GM18520 (cell line): Measurements from ENCODE around the gene TMTC3.
"Not testable (repeated sequence)": the region's sequence is repeated elsewhere in the genome, so short reads cannot be mapped to it uniquely, and the experiment has no call there.

Experiments
- ATAC-seq: cut with Tn5 transposase; IDR thresholded peaks from one replicate; pipeline ENCODE4 v1.9.1; 2021; ENCODE audit not compliant: unreplicated experiment

TMTC3 gene

GRCh38 chr12:88141774-88142609 is at the start of gene TMTC3, which contains the start of gene CEP290:
Gene TMTC3, plus strand, starts transcription at chr12:88142307. Its CDS starts 6,009 bp downstream, at chr12:88148316.
Gene CEP290, minus strand, starts transcription at chr12:88142088. Its CDS starts 781 bp downstream, at chr12:88141307.
- ATAC-seq, result peak; percentile 97

DNA sequence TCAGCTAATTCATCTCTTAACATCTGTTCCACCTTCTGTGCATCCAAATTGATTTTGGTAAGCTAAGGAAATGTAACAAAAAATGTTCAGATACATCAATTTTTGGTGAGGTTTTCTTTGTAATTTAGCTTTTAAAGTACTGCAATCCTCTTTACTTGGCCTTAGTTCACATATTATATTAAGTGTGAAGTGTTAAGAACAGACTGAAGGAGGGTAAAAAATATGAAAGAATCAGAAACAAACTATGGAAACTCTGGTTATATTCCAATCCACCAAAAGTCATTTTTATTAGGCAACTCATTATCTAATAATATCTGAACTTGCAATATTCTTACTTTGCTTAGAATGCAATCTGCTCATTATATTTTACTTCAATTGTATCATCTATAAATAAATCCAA is 49.3 kb upstream of the TMTC3 start:
- no peak for ATAC-seq

GRCh38 chr12:88093573-88093972 is 48.5 kb upstream of the TMTC3 start:
- ATAC-seq, result no peak

DNA sequence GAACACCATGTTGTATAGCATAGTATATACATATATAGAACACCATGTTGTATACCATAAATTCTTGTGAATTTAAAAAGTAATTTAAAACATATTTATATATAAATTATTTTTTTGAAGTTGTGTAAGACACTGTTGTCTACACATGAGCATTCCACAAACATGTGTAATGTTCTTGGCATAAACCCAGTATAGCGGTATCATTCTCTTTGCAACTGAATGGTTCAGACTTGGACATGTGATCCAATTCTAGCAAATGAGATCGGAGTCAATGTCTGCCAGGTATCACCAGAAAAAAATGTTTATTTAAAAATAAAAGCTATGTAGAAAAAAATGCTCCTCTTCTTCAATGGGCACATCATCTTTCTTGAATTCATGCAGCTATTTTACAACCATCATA is 34.1 kb upstream of the TMTC3 start:
- ATAC-seq, result no peak

- no peak for ATAC-seq
Measured at GRCh38 chr12:88111074-88111652, 30.9 kb upstream of the TMTC3 start.

- ATAC-seq, result no peak
Measured at GRCh38 chr12:88113871-88114270, 28.2 kb upstream of the TMTC3 start.

- ATAC-seq, result no peak
Measured at GRCh38 chr12:88122666-88123065, 19.4 kb upstream of the TMTC3 start.

DNA sequence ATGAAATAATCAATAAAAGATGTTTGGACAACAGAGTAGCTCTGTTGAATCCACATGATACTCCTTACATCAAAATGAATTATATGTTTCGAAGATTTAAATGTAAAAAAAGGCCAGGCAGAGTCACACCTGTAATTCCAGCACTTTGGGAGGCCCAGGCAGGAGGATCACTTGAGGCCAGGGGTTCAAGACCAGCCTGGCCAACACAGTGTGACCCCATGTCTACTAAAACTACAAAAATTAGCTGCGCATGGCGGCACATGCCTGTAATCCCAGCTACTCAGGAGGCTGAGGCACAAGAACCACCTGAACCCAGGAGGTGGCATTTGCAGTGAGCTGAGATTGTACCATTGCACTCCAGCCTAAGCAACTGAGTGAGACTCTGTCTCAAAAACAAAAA is 15.0 kb upstream of the TMTC3 start:
- no peak for ATAC-seq

GRCh38 chr12:88127855-88128254 is 14.3 kb upstream of the TMTC3 start:
- no peak for ATAC-seq

DNA sequence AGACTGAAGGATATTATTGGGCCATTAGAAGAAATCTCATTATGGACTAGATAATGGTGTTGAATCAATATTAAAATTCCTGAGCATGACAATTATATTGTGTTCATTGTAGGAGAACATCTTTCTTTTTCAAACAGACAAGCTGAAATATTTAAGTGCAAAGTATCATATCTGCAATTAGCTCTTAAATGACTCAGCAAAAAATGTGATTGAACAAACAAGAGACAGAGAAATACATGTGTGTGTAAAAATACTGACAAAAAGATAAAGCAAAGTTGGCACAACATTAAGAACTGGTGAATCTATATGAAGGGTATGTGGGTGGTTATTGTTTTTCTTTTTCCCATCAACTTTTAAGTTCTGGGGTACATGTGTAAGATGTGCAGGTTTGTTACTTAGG is 9.7 kb upstream of the TMTC3 start:
- ATAC-seq, result no peak

DNA sequence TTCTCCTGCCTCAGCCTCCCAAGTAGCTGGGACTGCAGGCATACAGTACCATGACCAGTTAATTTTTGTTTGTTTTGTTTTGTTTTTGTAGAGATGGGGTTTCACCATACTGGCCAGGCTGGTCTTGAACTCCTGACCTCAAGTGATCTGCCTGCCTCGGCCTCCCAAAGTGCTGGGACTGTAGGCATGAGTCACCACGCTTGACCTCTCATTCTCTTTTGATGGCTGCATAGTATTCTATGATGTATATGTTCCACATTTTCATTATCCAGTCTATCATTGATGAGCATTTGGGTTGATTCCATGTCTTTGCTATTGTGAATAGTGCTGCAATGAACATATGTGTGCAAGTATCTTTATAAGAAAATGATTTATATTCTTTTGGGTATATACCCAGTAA is 8.9 kb upstream of the TMTC3 start:
- ATAC-seq, result not testable (repeated sequence)

DNA sequence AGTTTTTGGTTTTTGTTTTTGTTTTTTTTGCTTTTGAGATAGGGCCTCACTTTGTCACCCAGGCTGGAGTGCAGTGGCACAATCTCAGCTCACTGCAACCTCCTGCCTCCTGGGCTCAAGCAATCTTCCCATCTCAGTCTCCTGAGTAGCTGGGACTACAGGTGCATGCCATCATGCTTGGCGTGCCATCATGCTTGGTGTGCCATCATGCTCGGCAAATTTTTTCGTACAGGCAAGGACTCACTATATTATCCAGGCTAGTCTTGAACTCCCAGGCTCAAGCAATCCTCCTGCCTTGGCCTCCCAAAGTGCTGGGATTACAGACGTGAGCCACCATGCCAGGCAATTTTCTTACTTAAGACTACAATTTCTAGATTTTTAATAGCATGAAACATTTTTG is 2.4 kb upstream of the TMTC3 start:
- ATAC-seq, result not testable (repeated sequence)

DNA sequence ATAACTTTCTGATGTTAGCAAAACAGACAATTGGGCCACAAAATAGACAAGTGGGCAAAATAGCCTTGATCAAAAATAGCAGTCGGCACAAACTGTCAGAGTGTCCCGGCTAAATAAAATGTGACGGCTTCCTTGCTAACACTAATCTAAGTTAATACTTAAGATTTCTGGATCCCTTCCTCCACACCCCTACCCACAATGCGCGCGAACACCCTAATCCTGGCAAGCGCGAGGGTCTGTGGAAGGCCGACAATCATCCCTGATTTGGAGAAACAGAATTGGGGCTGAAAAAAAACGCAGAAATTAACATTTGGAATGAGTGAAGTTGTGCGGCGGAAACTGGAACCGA is 708 bp upstream of the TMTC3 start:
- no peak for ATAC-seq

DNA sequence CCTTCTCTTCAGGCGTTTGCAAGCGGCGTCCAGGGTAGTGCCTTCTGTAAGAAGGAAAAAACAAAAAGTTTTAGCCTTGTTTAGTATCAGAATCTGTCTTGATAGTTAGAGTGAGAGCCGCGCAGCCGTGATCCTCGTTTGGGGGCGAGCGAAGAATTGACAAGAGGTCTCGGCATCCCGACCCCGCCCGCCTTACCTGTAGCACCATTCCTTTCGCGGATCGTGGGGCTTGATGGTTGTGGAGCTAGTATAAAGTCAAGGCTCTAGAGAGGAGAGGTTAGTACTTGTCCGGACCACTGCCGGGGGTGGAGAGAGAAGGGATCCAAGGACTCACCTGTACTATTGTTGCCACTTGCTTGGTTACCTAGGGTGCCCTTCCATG is 494 bp downstream of the TMTC3 start:
- no peak for ATAC-seq

DNA sequence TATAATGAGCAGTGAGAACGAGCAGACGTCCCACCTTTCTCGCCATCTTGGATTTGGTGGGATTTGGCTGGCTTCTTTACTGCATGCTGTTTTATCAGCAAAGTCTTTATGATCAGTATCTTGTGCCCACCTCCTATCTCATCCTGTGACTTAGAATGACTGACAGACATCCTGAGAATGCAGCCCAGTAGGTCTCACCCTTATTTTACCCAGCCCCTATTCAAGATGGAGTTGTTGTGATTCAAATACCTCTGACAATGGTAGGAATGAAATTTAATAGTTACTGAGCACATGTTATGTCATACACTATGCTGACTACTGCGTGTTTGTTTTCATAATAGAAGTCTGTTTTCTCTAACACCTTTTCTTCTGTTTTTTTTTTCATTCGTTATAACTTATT is 1.9 kb downstream of the TMTC3 start:
- ATAC-seq, result no peak

DNA sequence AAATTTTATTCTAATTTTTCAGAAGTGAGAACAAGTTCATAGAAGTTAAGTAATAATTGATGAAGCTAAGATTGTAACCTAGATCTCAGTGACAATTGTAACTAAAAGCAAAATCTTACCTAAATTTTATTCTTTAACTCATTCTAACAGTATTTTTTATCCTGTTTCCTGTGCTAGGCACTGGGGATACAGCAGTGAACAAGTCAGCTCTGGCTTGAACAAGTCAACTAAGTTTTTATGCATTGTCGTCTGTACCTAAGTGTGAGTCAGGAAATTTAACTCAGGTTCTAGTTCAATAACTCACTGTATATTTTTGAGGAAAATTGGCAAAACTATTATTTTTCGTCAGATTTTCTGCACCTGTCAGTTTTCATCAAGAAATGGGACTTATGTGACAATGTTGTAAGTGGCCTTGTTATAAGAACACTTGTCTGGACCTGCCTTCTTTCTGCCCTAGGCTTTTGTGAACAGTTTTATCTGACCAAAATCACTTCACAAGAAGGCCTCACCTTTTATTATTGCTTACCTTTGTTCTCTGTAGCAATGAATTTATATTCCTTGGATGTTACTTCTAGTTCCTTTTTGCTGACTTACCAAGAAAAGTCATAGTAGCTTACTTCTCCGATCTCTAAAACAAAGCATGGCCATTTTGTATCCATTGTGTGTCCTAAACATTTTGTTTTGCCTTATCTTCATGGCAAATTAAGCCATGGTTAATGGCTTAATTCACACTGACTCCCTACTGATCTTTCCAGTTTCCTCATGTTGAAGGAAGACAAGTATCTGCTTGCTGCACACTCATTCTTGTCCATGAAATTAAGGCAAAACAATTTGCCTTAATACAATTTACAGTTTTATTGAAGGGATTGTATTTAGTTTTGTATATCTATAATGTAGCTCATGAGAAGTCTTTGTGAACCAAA is 2.7 kb downstream of the TMTC3 start:
- ATAC-seq, result no peak

- ATAC-seq, result no peak
Measured at GRCh38 chr12:88145567-88146505, 3.7 kb downstream of the TMTC3 start.

- ATAC-seq, result no peak
Measured at GRCh38 chr12:88150063-88150462, 8.0 kb downstream of the TMTC3 start.

DNA sequence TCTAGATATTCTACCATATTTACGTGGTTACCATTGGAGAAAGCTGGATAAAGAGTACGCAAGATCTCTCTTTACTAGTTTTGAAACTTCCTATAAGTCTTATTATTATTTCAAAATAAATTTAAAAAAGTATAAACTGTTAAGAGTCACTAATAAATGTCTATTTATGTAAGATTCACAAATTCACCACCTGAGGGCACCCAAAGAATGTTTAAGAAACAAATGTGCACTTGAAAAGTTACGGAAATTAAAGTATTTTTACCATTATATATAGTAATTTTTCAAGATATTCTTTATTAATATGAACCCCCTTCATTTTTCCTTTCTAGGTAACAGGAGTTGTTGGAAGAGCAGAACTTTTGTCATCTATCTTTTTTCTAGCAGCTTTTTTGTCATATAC is 11.9 kb downstream of the TMTC3 start:
- ATAC-seq, result no peak

GRCh38 chr12:88156075-88156654 is 14.1 kb downstream of the TMTC3 start:
- no peak for ATAC-seq
